IMR-90 (cell line): ENCODE measurements around the gene PTPRF. TPM values are rescaled to one million over a fixed set of nuclear protein-coding genes. Genes with fewer than 3 reads are reported as not detected.

Source experiments
- ATAC-seq: fragments of 200-7000 bp; cut with Tn5 transposase; 2 replicates; pipeline ENCODE4 v1.9.1; 2020; ENCODE audit warnings: low read depth, mild to moderate bottlenecking, moderate library complexity
- BruUV-seq: library from RNA; stranded (reverse); fragments of 400-500 nt; replicated peaks from 2 replicates; lab custom pipeline; 2021; lab: Mats Ljungman, UMichigan
- CTCF ChIA-PET: fragments of 300-600 bp; formaldehyde crosslinking; extraction: SDS; loops from one replicate; lab custom pipeline; 2021; ENCODE audit warnings: antibody characterized with exemption; lab: Yijun Ruan, JAX
- POLR2A ChIA-PET: fragments of 300-600 bp; sonication (Branson Sonifier 250); formaldehyde crosslinking; loops from one replicate; lab custom pipeline; 2022; ENCODE audit warnings: antibody characterized with exemption; ENCODE audit not compliant: unreplicated experiment; lab: Charles Lee
- DNase-seq: peaks from one replicate; pipeline ENCODE4 v3.0.0; 2013
- H2AFZ ChIP-seq: replicated peaks from 2 replicates; pipeline ENCODE3; 2013; ENCODE audit warnings: low read length, mild to moderate bottlenecking; ENCODE audit not compliant: poor library complexity
- H2AK5ac ChIP-seq: 2 replicates; pipeline ENCODE4 v1.6.1; 2013; ENCODE audit warnings: low read depth, low read length, inconsistent platforms
- H2AK9ac ChIP-seq: replicated peaks from 2 replicates; pipeline ENCODE3; 2013; ENCODE audit warnings: mild to moderate bottlenecking, low read depth, low read length, moderate library complexity; ENCODE audit not compliant: poor library complexity
- H2BK120ac ChIP-seq: 2 replicates; pipeline ENCODE4 v1.6.1; 2013; ENCODE audit warnings: low read depth, low read length, inconsistent platforms
- H2BK15ac ChIP-seq: 3 replicates; pipeline ENCODE4 v1.6.1; 2013; ENCODE audit warnings: low read depth, low read length, inconsistent platforms
- H2BK20ac ChIP-seq: 2 replicates; pipeline ENCODE4 v1.6.1; 2013; ENCODE audit warnings: low read depth, mild to moderate bottlenecking, inconsistent platforms, low read length, moderate library complexity
- H2BK5ac ChIP-seq: 2 replicates; pipeline ENCODE4 v1.6.1; 2013; ENCODE audit warnings: mild to moderate bottlenecking, low read depth, low read length, inconsistent platforms; ENCODE audit not compliant: poor library complexity, severe bottlenecking
- H3K14ac ChIP-seq: replicated peaks from 2 replicates; pipeline ENCODE4 v1.6.1; 2013; ENCODE audit warnings: low read depth, low read length, inconsistent platforms
- H3K18ac ChIP-seq: 2 replicates; pipeline ENCODE4 v1.6.1; 2013; ENCODE audit warnings: low read depth, low read length, control low read depth
- H3K23ac ChIP-seq: 2 replicates; pipeline ENCODE4 v1.6.1; 2013; ENCODE audit warnings: low read depth, low read length, inconsistent platforms
- H3K27ac ChIP-seq: 2 replicates; pipeline ENCODE4 v1.5.1; 2013; ENCODE audit warnings: mild to moderate bottlenecking, control low read depth, low read length; ENCODE audit not compliant: insufficient read depth
- H3K27me3 ChIP-seq: 2 replicates; pipeline ENCODE4 v1.6.1; 2013; ENCODE audit warnings: low read length; ENCODE audit not compliant: control insufficient read depth, insufficient read depth
- H3K36me3 ChIP-seq: 2 replicates; pipeline ENCODE4 v1.6.1; 2013; ENCODE audit warnings: low read length, mixed read lengths; ENCODE audit not compliant: control insufficient read depth, insufficient read depth
- H3K4ac ChIP-seq: 2 replicates; pipeline ENCODE4 v1.6.1; 2013; ENCODE audit warnings: low read depth, low read length, inconsistent platforms
- H3K4me1 ChIP-seq: 2 replicates; pipeline ENCODE4 v1.6.1; 2013; ENCODE audit warnings: low read length, mixed read lengths; ENCODE audit not compliant: control insufficient read depth, insufficient read depth
- H3K4me2 ChIP-seq: 2 replicates; pipeline ENCODE4 v1.6.1; 2013; ENCODE audit warnings: low read depth, mild to moderate bottlenecking, control low read depth, low read length, moderate library complexity
- H3K4me3 ChIP-seq: 2 replicates; pipeline ENCODE4 v1.5.1; 2013; ENCODE audit warnings: low read depth, mild to moderate bottlenecking, control low read depth, low read length, moderate library complexity; ENCODE audit not compliant: insufficient read depth
- H3K56ac ChIP-seq: 2 replicates; pipeline ENCODE4 v1.6.1; 2013; ENCODE audit warnings: low read length, inconsistent platforms; ENCODE audit not compliant: insufficient read depth; ENCODE audit errors: extremely low read depth
- H3K79me1 ChIP-seq, 2 experiments: 2 replicates each; pipeline ENCODE4 v1.6.1; 2013; ENCODE audit warnings: low read length in 2 of 2, inconsistent platforms in 1 of 2, low read depth in 1 of 2
- H3K9ac ChIP-seq: 2 replicates; pipeline ENCODE4 v1.6.1; 2013; ENCODE audit warnings: low read depth, low read length, control low read depth
- H3K9me1 ChIP-seq: 2 replicates; pipeline ENCODE4 v1.6.1; 2013; ENCODE audit warnings: low read length, inconsistent platforms; ENCODE audit not compliant: insufficient read depth
- H3K9me3 ChIP-seq: 2 replicates; pipeline ENCODE4 v1.6.1; 2013; ENCODE audit warnings: low read length; ENCODE audit not compliant: control insufficient read depth, insufficient read depth
- H4K20me1 ChIP-seq: 2 replicates; pipeline ENCODE4 v1.6.1; 2013; ENCODE audit warnings: low read length, inconsistent platforms; ENCODE audit not compliant: insufficient read depth
- H4K5ac ChIP-seq: 2 replicates; pipeline ENCODE4 v1.6.1; 2013; ENCODE audit warnings: mild to moderate bottlenecking, low read depth, low read length, control low read depth
- H4K8ac ChIP-seq, 2 experiments: 2 replicates each; pipeline ENCODE4 v1.6.1; 2013; ENCODE audit warnings: low read depth in 2 of 2, low read length in 2 of 2, control low read depth in 1 of 2, inconsistent platforms in 1 of 2
- H4K91ac ChIP-seq: 2 replicates; pipeline ENCODE4 v1.6.1; 2013; ENCODE audit warnings: low read depth, low read length, inconsistent platforms; ENCODE audit not compliant: insufficient read depth
- CHD1 ChIP-seq: IDR thresholded peaks from 2 replicates; pipeline ENCODE4 v1.6.1; 2012; ENCODE audit warnings: low read depth, low read length, improper control_type of control experiment
- CTCF ChIP-seq: conservative IDR thresholded peaks from 2 replicates; pipeline ENCODE4 v1.5.1; 2012; ENCODE audit warnings: mild to moderate bottlenecking, low read depth, low read length, improper control_type of control experiment
- FOS ChIP-seq: fragments of 150-350 bp; IDR thresholded peaks from 2 replicates; pipeline ENCODE4 v1.6.1; 2016; ENCODE audit warnings: low read depth, low read length
- MAZ ChIP-seq: IDR thresholded peaks from 2 replicates; pipeline ENCODE4 v1.6.1; 2012; ENCODE audit warnings: low read depth, mild to moderate bottlenecking, low read length, improper control_type of control experiment, moderate library complexity, borderline replicate concordance
- POLR2A ChIP-seq: IDR thresholded peaks from 2 replicates; pipeline ENCODE4 v1.6.1; 2012; ENCODE audit warnings: mild to moderate bottlenecking, low read depth, low read length
- SMC3 ChIP-seq: fragments of 150-350 bp; IDR thresholded peaks from 2 replicates; pipeline ENCODE4 v1.6.1; 2016; ENCODE audit warnings: low read depth, mild to moderate bottlenecking, antibody characterized with exemption, low read length, moderate library complexity
- WGBS, 2 experiments: methylation state at CpG; one replicate each; pipeline versions ENCODE4 v1.1.5 to v1.1.7; 2013; ENCODE audit warnings: missing lambda C conversion rate in 2 of 2; ENCODE audit not compliant: insufficient read length in 1 of 2; ENCODE audit errors: extremely low coverage in 2 of 2; 5-methylcytosine and 5-hydroxymethylcytosine counted together
- dilution Hi-C: fragments of 300-500 bp; cut with HindIII; formaldehyde crosslinking; loops from one replicate; pipeline ENCODE4 v1.14.3; 2018; ENCODE audit warnings: low sequenced_read_pairs; ENCODE audit not compliant: unreplicated experiment
- in situ Hi-C: fragments of 300-500 bp; cut with MboI; formaldehyde crosslinking; loops from 3 replicates; pipeline ENCODE4 v1.14.3; 2019; ENCODE audit warnings: low sequenced_read_pairs, inconsistent platforms, mixed read lengths
- intact Hi-C: fragments of 100-400 bp; cut with micrococcal nuclease; formaldehyde crosslinking; loops from 2 replicates; pipeline ENCODE4 v1.10.0; 2022
- polyA plus RNA-seq, 3 experiments: library from polyadenylated mRNA; depleted of rRNA; stranded (reverse); fragments of >200 nt; gene quantifications; 2 replicates each; pipeline ENCODE4 v1.2.3, GENCODE V29; 2012; ENCODE audit warnings: low replicate concordance in 1 of 3
- total RNA-seq: library from RNA; depleted of rRNA; stranded (reverse); fragments of >200 nt; gene quantifications from 2 replicates; pipeline ENCODE4 v1.2.3, GENCODE V29; 2012

PTPRF gene
- total and polyA plus RNA-seq, 2 of the 4 experiments (the other 2 are of a cell fraction), result 25.8 to 92.3 TPM

GRCh38 chr1:43534256-43534655 lies 3.6 kb downstream of the PTPRF start:
- no peak overlapping the region for H4K5ac ChIP-seq
- H4K8ac ChIP-seq, result no peak overlapping the region
- no peak overlapping the region for H3K9ac ChIP-seq
- no peak overlapping the region for H4K91ac ChIP-seq
- no peak for TF ChIP-seq POLR2A
- no peak for TF ChIP-seq MAZ
- no peak for TF ChIP-seq SMC3
- TF ChIP-seq FOS, result no peak
- TF ChIP-seq CTCF, result no peak
- no peak for TF ChIP-seq CHD1
- H3K36me3 ChIP-seq, result peaks cover 12% of the 10 kb centered on the region
- H3K4me3 ChIP-seq, result no peak overlapping the region
- H3K27ac ChIP-seq, result no peak overlapping the region
- H2AK9ac ChIP-seq, result no peak overlapping the region
- no peak overlapping the region for H3K18ac ChIP-seq
- in situ Hi-C loops, result loop anchor here (25.0 kb wide), 1 partner anchor 428 kb away; the partner anchor contains the start of genes ATP6V0B and DPH2
- no peak overlapping the region for H3K4ac ChIP-seq
- peaks cover 6% of the 10 kb centered on the region for H3K4me1 ChIP-seq
- H3K79me1 ChIP-seq, result peaks cover 51 to 88% of the 10 kb centered on the region in 2 experiments
- DNase-seq (no peak), ATAC-seq (no peak)
- H3K4me2 ChIP-seq, result no peak overlapping the region
- ChIA-PET CTCF (interaction anchor here (0.9 kb wide), 1 partner anchor 140 kb away, joined by 4 read pairs; no protein-coding TSS in a partner anchor), POLR2A (no interaction called here)
- 0 out of 2 replicates have a peak overlapping the region, but pooled peaks have one; percentile 39 for H3K23ac ChIP-seq
- H2BK15ac ChIP-seq, result no peak overlapping the region
- H3K27me3 ChIP-seq, result no peaks in the 10 kb centered on the region
- no peak overlapping the region for H2BK5ac ChIP-seq
- no peak overlapping the region for H2AK5ac ChIP-seq
- H3K56ac ChIP-seq, result no peak overlapping the region
- dilution Hi-C loops, result no loop called here
- intact Hi-C loops, result no loop called here
- 0 out of 2 replicates have a peak overlapping the region, but pooled peaks have one; percentile 24 for H3K14ac ChIP-seq
- peaks cover 39% of the 10 kb centered on the region for H3K9me1 ChIP-seq
- no peaks in the 10 kb centered on the region for H3K9me3 ChIP-seq
- BruUV-seq, result no TSS peak
- no peak overlapping the region for H2BK20ac ChIP-seq
- no peak overlapping the region for H2AFZ ChIP-seq
- no peak overlapping the region for H2BK120ac ChIP-seq
- WGBS, 2 experiments, result 100% methylated on average over 2 of the region's 2 CpGs; no CpG with 5 or more reads in 1 of the 2 experiments
- peaks cover 67% of the 10 kb centered on the region for H4K20me1 ChIP-seq
